CD4-positive, alpha-beta T cell treated with Interleukin-15 for 4 hours (primary cell): Measurements from ENCODE around the gene SGPL1.
"Not testable (repeated sequence)": the region's sequence is repeated elsewhere in the genome, so short reads cannot be mapped to it uniquely, and the experiment has no call there.

Experiments used
- DNase-seq: peaks from one replicate; pipeline ENCODE4 v3.0.0-alpha.2; 2020; ENCODE audit warnings: low spot score

SGPL1 gene

DNA sequence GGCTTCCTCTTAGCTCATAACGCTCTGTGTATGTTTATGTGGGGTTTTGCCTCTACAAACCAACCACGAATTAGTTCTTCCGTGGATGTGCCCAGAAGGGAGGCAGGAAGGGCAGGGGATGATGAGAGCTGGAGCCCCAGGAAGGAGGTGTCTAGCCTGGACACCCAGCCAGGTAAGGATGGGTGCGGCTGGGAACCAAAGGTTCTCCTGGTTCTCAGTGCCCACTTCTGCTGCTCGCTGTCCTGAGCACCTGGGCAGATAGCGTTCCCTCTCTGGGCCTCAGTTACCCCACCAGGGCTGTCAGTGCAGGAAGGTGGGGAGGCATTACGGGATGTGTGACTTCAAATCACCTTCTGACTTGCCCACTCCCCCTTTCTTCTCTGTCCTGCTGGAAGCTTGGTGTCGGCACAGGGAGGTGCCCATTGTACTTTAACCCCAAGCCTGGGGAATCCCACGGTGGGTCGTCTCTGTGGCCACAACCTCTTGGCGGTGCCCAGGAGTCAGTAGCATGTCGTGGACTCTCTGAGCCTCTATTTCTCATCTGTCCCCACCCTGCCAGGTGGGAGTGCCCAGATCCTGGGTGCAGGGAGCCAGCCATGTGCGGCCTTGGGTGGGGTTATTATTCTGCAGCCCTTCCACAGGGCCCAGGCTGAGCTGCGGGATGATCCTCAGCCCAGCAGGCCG lies 91.3 kb downstream of the SGPL1 start:
- DNase-seq, result no peak

DNA sequence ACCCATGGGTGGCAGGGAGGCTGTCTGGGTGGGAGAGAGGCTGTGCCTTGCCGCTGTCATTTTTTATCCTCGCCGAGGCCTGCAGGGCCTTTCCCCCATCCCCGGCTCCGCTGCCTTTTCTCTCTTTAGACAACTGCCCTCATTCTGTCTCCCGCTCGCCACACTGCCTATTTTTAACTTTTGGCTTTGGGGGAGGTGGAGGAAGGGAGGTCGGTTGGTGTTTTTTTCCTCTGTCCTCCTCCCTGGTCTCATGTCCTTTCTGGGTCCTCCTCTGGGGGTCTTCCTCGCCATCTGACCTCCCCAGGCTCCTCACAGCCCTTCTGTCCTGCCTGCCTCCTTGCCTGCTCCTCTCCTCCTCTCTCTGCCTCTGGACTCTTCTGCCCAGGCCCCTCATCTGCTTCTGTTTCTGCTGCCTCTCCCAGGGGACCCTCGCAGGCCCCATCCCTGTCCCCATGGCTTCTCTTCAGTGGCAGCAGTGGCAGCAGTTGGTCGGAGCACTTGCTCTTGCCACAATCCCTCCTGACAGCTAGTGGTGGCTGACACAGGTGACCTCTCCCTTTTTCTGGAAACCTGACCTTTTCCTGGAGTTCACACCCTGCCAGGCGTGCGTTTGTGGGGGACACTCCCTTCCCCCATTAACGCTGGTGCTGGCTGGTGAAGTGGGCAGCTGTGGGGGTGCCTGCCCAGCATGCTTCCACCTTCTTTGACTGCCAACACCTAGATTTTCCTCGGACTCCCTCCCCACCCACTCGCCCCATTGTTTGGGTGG lies 92.1 kb downstream of the SGPL1 start:
- no peak for DNase-seq

DNA sequence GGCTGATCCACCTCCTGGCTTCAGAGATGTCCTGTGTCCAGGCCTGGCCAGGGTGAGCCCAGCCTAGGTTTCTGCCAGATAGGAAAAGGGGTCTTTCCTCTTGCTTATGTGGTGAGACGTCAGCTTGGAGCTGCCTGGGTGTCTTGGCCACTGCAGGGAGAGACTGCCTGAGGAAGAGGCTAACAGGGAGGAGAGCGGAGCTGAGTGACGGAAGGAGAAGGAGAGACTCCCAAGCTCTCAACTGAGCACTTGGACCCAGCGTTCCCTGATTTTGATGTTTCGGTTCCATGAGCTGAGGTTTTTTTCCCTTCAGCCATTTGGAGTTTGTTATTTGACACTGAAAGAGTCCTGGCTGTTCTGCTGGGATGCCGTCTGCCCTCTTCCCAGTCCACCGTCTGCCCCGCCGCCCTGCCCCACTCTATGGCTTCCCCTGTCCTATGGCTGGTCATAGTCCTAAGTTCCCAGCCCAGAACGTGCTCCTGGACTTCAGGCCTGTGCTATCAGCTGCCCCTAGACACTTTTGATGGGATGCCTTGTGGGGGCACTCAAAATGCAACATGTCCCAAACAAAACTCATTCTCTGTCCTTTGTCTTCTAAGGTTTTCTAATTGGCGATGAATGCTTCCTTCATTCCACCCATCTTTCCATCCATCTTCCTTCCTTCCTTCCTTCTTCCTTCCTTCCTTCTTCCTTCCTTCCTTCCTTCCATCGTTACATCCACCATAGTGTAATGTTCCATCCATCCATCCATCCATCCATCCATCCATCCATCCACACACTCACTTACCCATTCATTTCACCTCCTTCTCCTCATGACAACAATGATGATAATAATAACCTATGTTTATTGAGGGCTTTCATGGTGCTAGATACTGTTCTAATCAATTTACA lies 92.9 kb downstream of the SGPL1 start:
- DNase-seq, result no peak

DNA sequence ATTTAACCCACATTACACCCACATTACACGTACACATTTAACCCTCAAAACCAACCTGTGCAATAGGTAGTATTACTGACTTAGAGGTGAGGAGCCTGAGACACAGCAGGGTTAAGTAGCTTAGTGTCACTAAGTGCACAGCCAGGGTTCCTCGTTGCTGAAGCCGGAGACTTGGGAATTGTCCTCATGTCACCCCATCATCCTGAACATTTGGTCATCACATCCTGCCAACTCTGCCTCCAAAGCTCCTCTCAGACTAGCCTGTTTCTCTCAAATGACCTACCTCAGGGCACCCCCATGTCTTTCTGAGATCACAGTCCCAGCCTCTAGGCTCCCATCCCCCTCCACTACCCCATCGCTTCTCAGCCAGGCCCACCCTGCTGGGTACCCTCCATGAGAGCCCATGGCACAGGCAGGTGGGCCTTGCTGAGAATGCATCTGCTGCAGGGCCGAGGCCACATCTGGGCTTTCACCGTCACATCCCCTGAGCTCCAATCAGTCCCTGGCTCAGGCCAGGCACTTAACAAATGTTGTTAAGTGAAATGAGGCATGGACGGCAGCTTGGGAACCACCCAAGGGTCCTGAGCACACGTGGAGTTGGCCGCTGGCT lies 93.7 kb downstream of the SGPL1 start:
- no peak for DNase-seq

DNA sequence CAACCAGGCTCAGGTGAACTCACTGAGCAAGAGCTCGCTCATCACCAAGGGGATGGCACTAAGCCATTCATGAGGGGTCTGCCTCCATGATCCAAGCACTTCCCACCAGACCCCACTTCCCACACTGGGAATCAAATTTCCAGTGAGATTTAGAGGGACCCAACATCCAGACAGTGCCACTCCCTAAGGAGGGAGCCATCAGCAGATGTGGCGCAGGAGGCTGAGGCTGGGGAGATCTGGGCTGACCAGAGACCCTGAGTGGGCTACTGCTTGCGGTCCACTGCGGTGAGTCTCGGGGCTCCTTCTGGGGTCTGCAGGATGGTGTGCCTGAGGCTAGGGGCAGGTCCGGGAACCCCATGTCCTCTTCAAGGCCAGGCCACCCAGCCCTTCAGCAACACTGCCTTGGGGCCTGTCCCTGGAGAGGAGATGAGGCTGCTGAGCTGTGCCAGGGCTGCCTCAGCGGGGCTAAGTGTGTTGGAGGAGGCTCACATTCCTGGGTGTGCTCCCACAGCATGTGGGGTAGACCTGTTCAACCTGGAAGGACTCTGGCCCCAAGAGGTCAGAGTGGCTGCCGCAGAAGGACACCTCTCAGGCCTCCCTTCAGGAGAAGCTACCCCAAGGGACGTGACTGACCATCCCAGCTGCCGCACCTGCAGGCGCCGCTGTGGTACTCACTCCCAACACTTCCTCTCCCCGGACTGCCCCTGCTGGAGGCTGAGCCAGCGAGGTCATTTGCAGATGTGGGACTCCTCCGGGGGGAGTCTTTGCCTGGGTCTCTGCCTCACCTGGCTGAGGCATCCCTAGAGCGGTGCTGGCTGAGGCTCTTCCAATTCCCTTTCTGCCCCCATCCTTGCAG lies 95.0 kb downstream of the SGPL1 start:
- no peak for DNase-seq

DNA sequence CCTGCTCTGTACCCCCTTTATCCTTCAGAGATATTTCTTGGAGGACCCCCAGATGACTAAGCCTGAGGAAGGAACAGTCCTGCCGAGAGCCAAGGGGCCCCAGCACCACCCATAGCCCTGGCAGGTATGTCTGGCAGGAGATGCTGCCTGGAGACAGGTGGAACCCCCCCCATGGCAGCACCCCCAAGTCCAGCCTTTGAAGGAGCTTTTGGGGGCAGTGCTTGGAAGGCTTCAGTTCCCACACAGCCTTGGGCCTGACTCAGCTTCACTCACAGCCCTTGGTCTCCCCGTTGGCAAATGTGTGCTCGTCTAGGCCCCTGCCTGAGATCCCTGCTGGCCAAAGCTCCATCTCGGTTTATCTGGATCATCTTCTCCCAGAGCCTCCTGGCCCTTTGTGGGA lies 95.6 kb downstream of the SGPL1 start:
- DNase-seq, result no peak

DNA sequence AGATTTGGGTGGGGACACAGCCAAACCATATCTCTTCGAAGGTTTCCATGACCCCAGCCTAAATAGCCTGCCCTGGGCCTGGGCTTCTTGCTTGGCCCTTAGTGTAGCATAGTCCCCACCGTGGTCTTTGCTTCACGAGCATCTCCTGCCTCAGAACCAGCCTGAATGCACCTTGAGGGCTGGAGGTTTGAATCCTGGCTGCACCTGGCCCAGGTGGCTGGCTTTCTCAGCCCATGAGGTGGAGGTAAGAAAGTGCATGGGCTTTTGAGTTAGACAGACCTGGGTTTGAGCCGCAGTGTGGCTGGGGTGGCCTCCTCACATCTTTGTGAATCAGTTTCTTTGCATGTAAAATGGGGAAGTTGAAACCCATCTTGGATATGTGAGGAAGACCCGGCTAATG lies 96.8 kb downstream of the SGPL1 start:
- no peak for DNase-seq

DNA sequence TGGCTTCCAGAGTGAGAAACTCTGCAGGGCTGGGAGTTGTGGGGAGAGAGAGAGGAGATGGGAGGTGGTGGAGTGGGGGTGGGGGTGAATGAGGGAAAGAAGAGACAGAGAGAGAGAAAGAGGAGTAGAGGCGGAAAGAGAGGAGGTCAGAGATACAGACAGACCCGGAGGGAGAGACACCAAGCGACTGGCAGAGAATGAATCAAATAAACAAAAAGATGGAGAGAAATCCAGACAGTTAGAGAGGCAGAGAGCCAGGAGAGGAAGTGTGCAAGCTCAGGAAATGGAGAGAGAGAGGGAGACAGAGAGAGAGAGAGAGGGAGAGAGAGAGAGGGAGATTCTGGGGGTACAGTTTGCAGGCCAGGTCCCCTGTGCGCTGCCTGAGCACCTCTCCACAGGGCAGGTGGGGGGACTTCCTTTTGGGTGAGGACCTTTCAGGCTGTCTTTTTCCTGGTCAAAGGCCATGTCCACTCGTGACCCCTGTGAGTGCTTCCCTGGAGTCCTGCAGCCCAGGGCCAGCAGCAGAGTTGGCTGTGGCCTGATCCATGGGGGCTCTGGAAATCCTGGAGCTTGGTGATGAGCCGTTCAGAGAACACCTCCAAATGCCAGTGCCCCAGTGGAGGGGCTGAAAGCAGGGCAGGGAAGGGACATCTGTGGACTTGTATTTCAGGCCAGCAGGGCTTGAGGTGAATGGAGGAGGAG lies 97.6 kb downstream of the SGPL1 start:
- DNase-seq, result no peak

DNA sequence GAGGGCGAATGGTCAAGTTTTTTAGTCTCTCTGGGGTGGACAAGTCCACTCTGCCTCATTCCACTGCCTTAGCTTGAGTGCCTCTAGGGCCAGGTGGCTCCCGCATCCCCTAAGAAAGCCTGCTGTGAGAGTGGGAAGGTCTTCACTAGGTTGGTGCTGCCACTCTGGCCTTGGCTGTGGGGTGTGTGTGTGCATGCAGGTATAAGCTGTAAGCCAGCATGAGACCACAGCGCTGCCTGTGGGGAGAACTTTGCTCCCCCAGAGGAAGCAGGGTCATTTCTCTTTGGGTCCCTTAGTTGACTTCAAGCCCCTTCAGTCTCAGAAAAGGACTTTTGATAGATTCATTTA lies 98.1 kb downstream of the SGPL1 start:
- DNase-seq, result no peak

DNA sequence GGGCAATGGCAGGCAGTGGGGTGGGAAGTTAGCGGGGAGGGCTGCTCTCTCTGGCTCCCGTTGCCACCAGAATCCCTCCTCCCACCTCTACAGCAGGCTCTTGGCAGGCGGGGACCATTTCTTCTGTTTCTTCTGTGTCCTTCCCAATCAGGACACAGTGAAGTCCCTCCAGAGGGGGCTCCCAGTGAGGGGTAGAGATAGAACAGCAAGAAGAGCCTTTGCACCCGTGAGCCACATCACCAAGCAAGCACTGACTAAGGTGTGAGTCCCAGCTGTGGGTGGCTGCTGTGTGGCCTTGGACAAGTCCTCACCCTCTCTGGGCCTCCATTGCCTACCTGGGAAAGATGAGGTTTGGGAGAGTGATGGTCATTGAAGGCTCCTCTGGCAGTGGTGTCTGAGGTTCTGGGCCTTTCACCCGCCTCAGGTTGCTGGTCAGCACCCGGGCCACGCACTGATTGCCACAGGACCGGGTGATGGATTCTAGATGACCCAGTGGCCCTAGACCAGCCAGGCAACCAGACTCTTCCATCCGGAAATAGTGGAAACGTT lies 98.6 kb downstream of the SGPL1 start:
- DNase-seq, result no peak

DNA sequence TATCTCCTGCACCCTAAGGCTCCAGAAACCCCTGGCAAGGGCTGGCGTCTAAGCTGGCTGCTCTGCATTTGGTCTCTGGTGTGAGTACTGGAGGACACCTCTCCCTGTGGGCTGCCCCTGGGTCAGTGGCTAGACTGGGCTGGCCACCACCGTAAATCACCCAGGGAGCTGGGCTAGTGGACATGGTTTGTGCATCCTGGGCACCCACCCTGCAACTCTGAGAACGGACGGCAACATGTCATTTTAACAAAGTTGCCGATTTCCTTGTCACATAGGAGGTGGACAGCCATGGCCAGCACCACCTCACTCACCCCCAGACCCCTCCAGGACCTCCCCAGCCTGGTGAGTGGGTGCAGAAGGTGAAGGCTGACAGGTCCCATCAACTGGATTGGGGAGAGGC lies 99.5 kb downstream of the SGPL1 start:
- no peak for DNase-seq

DNA sequence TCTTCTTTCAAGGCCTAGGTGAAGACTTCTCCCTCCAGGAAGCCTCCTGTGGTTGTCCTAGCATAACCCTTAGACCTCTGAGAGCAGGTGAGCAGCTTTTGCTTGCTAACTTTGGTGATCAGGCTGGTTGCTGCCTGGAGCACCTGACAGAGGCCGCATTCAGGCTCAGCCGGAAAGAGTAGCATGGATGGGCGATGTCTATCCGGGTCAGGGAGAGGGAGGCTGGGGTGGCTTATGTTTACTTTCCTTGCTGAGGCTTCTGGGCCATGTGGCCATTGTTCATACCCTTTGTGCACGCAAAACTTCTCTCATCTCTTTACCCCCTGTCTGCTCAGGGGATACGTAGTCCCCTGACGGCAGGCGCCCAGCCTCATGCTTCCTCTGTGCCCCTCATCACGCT lies 100.1 kb downstream of the SGPL1 start:
- DNase-seq, result no peak

DNA sequence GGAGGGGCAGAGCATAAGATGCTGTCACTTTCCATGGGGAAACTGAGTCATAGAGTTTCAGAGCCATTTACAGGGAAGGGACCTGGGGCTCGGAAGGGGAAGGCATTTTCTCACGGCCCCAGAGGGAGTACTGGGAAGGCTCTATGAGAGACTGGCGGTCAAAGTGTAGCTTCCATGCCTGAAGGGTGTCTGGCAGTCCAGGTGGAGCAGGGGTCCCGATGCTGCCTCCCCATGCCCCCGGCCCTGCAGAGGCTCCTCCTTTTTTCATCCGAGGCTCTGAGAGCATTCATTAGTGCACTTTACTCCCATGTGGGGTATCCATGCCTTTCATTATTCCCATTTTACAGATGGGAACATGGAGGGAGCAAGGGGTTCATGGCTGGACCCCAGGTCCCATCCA lies 100.5 kb downstream of the SGPL1 start:
- DNase-seq, result no peak

DNA sequence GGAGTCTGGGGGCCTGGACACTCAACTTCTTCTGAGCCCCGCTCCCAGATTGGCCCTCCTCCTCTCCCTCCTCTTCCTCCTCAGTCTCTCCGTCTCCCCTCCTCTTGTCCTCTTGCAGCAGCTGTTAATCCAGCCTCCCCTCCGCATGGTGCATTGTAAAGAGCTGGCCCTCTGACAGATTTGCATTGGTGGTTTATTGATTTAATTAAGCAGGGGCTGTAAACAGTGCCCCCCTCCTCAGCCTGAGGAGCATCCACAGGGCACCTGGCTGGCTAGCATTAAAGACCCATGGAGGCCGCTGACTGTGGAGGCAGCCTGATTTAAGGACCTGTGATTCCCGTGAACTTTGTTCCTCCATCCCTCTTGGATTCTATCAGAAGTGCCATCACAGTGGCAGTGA lies 101.5 kb downstream of the SGPL1 start:
- no peak for DNase-seq

DNA sequence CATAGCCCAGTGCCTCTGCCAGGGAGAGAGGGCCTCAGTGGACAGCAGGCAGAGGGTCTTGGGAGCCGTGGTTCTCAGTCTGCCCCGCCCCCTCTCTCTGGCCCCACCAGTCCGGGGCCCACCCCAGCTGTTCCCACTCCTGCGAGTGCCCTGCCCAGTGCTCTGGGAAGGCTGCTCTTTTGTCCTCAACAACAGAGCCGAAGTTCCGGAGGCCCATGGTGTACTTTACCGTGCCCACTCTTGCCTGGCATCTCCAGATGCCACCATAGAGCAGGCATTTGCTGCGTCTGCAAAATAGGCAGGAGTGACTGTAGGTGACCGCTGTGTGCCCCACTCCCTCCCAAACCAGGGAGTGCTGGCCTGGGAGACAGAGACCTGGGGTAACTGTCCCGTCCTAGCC lies 101.9 kb downstream of the SGPL1 start:
- no peak for DNase-seq

DNA sequence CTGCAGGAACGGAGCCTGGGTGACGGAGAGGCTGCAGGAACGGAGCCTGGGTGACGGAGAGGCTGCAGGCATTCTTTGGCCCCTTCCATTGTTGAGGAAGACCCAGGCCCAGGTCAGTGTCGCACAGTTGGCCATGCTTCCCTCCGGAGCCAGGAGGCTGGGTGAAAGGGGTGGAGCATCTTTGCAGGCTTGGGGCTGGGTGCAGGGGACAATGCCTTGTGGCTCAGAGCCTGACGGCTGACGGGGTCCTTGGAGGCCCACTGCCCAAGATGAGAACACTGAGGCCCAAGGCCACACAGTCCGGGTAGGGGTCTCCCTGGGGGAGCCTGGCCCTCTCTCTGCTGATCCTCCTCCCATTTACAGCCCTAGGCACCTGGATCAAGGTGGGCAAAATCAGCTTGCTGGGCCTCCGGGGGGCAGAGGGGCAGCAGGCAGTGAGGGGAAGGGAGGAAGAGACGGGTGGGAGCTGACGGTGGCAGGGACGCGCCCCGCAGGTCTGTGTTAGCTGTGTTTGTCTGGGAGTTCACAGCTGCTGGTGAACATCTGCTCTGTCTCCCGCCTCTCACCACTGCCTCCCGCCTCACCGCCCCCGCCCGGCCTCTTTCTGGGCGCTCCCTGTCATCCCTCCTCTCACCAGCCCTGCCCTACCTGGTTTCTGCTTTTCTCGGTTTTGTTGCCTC lies 103.2 kb downstream of the SGPL1 start:
- no peak for DNase-seq

DNA sequence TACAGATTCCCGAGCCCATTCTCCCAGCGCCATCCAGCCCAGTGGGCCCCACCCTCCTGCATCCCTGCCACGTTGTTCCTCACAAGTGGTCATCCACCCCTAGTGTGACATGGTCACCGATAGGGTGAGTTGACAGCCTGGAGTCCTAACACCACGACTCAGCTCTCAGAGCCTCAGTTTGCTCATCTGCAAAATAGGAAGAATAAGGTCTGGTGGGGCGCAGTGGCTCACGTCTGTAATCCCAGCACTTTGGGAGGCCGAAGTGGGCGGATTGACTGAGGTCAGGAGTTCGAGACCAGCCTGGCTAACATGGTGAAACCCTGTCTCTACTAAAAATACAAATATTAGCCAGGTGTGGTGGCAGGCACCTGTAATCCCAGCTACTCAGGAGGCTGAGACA lies 104.2 kb downstream of the SGPL1 start:
- DNase-seq, result not testable (repeated sequence)

DNA sequence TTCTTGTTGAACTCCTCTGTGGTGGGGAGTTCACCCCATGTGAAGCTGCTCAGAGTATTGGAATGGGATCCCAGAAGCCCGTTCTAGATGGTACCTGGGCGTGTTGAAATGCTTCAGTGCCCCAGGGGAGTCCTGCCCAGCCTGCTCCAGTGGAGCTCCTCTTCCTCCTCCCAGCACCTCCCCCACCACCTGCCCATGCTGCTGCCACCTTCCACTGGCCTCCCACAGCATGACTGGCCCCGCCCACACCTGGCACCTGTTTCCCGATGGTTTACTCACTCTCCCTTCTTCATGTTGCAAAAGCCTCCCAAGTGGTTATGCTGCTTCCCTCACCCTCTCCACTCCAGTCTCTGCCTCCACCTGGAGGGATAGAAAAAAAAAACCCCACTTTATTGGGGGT lies 104.8 kb downstream of the SGPL1 start:
- DNase-seq, result no peak

DNA sequence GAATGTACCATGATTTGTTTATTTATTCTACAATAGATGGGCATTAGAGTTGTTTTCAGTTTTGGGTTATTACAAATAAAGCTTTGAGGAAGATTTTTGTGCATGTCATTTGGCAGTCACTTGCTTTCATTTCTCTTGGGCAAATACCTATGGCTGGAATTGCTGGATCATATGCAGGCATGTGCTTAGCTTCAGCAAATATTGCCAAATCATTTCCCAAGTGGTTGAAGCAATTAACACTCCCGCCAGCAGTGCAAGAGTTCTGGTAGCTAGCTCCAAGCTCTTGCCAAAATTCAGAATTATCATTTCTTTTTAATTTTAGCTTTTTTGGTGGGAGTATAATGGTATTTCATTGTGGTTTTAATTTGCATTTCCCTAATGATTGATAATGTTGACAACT lies 105.5 kb downstream of the SGPL1 start:
- no peak for DNase-seq

DNA sequence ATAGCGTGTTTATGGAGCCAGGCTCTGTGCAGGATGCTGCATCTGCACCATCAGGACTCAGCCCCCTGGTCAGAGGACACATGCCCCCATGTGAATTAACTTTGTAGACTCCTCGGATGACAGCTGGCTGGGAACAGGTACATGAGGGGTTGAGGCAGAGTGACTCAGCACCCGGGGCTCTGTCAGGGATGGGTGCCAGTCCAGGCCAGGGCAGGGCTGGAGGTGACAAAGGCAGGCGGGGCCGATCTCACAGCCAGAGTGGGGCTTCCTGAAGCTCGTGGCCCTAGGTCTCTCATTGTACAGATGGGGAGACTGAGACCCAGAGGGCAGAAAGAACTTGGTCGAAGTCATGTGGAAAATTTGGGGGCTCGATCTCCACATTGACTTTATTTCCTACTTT lies 107.9 kb downstream of the SGPL1 start:
- no peak for DNase-seq
